ENCODE data around the gene MYT1.
A peak's percentile ranks its signal among the peaks of the same experiment; 100 is the strongest.

DNA sequence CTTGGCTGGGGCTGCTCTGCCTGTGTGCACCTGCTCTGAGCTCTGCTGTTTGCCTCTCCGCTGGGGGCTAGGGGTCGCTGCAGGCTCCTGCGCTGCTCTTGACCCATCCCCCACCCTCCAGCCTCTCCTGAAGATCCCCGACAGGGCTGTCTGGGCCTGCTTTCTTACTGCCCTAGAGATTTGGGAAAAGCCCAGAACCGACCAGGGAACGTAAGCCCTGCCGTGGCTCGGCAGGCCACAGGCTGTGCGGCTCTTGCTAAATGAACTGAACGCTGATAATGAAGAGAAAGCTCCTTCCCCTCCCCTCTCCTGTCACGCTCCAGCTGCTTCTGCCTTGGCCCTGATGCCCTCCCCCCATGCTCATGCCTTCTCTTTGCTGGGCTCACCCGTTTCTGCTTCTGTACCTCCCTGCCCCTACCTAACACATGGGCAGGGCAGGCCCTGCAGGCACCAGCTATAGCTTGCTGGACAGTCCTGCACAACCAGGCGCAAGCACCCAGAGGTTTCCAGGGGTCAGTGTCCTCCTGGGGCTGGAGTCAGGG is 59.3 kb downstream of the MYT1 start:
- no peak for TF ChIP-seq POLR2AphosphoS5 (IDR thresholded peaks at IDR 0.05; ENCODE audit: low read depth, low read length)
- no peak for TF ChIP-seq GTF2F1 (IDR thresholded peaks at IDR 0.05; ENCODE audit: borderline replicate concordance, low read depth, low read length)
- peak in 1 of 2 experiments; percentile 66; a peak in 1 of 4 replicates for TF ChIP-seq HDAC2 (IDR thresholded peaks at IDR 0.05; ENCODE audit: borderline replicate concordance in 1 of 2, low read depth in 2 of 2, low read length in 2 of 2)
- TF ChIP-seq POLR2A (IDR thresholded peaks at IDR 0.05; ENCODE audit: control extremely low read depth in 1 of 2, low read depth in 2 of 2, low read length in 2 of 2), result no peak
- no peak for TF ChIP-seq SRF (IDR thresholded peaks at IDR 0.05; ENCODE audit: low read depth, low read length)
- no peak; the same call in 1 of the 2 replicates for TF ChIP-seq YY1 (IDR thresholded peaks at IDR 0.05; ENCODE audit: low read depth, low read length)
- TF ChIP-seq RAD21 (IDR thresholded peaks at IDR 0.05 in 1 of 2, conservative IDR thresholded peaks at IDR 0.05 in 1 of 2; ENCODE audit: low read depth in 2 of 2, low read length in 2 of 2), result peak; percentile 67 to 78
- TF ChIP-seq, protein P1, sequence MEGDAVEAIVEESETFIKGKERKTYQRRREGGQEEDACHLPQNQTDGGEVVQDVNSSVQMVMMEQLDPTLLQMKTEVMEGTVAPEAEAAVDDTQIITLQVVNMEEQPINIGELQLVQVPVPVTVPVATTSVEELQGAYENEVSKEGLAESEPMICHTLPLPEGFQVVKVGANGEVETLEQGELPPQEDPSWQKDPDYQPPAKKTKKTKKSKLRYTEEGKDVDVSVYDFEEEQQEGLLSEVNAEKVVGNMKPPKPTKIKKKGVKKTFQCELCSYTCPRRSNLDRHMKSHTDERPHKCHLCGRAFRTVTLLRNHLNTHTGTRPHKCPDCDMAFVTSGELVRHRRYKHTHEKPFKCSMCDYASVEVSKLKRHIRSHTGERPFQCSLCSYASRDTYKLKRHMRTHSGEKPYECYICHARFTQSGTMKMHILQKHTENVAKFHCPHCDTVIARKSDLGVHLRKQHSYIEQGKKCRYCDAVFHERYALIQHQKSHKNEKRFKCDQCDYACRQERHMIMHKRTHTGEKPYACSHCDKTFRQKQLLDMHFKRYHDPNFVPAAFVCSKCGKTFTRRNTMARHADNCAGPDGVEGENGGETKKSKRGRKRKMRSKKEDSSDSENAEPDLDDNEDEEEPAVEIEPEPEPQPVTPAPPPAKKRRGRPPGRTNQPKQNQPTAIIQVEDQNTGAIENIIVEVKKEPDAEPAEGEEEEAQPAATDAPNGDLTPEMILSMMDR (IDR thresholded peaks at IDR 0.05; ENCODE audit: control extremely low read depth in 1 of 3, insufficient read depth in 1 of 3, low read depth in 1 of 3, low read length in 3 of 3), result peak; percentile 88 to 91 (median 90)
- TF ChIP-seq, protein P2, sequence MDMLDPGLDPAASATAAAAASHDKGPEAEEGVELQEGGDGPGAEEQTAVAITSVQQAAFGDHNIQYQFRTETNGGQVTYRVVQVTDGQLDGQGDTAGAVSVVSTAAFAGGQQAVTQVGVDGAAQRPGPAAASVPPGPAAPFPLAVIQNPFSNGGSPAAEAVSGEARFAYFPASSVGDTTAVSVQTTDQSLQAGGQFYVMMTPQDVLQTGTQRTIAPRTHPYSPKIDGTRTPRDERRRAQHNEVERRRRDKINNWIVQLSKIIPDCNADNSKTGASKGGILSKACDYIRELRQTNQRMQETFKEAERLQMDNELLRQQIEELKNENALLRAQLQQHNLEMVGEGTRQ (IDR thresholded peaks at IDR 0.05; ENCODE audit: low read length), result no peak
- peak in 1 of 2 experiments; percentile 66; a peak in 1 of 3 replicates for TF ChIP-seq EP300 (IDR thresholded peaks at IDR 0.05; ENCODE audit: borderline replicate concordance in 1 of 2, low read depth in 2 of 2, low read length in 2 of 2)
- TF ChIP-seq EZH2 (IDR thresholded peaks at IDR 0.05; ENCODE audit: low read depth, low read length, severe bottlenecking), result no peak
- TF ChIP-seq, protein P3, sequence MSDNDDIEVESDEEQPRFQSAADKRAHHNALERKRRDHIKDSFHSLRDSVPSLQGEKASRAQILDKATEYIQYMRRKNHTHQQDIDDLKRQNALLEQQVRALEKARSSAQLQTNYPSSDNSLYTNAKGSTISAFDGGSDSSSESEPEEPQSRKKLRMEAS (IDR thresholded peaks at IDR 0.05), result peak; percentile 28; the same call in 1 of the 2 replicates
- 0 out of 2 replicates have a peak, but pooled peaks have one; percentile 61 for TF ChIP-seq KDM1A (IDR thresholded peaks at IDR 0.05; ENCODE audit: borderline replicate concordance, low read length)

Measured in H1 (cell line).